Fibroblast of pulmonary artery (primary cell): ENCODE measurements around the gene RAPSN.

Experiments used
- DNase-seq: peaks from one replicate; pipeline ENCODE4 v3.0.0-alpha.2; 2010; ENCODE audit warnings: low read depth
- H3K4me3 ChIP-seq: replicated peaks from 2 replicates; pipeline ENCODE4 v1.5.1; 2011; ENCODE audit warnings: low read depth, mild to moderate bottlenecking, control low read depth, low read length, moderate library complexity
- TF ChIP-seq, protein P1 (sequence below): IDR thresholded peaks from 2 replicates; pipeline ENCODE4 v1.5.1; 2011; ENCODE audit warnings: mild to moderate bottlenecking, control low read depth, low read length, inconsistent platforms; ENCODE audit errors: missing control alignments

RAPSN gene

DNA sequence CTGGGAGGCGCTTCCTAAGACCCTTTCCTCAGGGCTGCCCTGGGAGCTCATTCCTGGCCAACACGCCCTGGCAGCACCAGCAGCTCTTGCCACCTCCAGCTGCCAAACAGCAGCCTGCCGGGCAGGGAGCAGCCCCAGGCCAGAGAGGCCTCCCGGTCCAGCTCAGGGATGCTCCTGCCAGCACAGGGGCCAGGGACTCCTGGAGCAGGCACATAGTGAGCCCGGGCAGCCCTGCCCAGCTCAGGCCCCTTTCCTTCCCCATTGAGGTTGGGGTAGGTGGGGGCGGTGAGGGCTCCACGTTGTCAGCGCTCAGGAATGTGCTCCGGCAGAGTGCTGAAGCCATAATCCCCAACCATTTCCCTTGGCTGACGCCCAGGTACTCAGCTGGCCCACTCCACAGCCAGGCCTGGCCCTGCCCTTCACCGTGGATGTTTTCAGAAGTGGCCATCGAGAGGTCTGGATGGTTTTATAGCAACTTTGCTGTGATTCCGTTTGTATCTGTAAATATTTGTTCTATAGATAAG is 32.9 kb downstream of the RAPSN start:
- H3K4me3 ChIP-seq = no peak overlapping the region
- TF ChIP-seq, protein P1, sequence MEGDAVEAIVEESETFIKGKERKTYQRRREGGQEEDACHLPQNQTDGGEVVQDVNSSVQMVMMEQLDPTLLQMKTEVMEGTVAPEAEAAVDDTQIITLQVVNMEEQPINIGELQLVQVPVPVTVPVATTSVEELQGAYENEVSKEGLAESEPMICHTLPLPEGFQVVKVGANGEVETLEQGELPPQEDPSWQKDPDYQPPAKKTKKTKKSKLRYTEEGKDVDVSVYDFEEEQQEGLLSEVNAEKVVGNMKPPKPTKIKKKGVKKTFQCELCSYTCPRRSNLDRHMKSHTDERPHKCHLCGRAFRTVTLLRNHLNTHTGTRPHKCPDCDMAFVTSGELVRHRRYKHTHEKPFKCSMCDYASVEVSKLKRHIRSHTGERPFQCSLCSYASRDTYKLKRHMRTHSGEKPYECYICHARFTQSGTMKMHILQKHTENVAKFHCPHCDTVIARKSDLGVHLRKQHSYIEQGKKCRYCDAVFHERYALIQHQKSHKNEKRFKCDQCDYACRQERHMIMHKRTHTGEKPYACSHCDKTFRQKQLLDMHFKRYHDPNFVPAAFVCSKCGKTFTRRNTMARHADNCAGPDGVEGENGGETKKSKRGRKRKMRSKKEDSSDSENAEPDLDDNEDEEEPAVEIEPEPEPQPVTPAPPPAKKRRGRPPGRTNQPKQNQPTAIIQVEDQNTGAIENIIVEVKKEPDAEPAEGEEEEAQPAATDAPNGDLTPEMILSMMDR = no peak
- DNase-seq = peak; percentile 95

DNA sequence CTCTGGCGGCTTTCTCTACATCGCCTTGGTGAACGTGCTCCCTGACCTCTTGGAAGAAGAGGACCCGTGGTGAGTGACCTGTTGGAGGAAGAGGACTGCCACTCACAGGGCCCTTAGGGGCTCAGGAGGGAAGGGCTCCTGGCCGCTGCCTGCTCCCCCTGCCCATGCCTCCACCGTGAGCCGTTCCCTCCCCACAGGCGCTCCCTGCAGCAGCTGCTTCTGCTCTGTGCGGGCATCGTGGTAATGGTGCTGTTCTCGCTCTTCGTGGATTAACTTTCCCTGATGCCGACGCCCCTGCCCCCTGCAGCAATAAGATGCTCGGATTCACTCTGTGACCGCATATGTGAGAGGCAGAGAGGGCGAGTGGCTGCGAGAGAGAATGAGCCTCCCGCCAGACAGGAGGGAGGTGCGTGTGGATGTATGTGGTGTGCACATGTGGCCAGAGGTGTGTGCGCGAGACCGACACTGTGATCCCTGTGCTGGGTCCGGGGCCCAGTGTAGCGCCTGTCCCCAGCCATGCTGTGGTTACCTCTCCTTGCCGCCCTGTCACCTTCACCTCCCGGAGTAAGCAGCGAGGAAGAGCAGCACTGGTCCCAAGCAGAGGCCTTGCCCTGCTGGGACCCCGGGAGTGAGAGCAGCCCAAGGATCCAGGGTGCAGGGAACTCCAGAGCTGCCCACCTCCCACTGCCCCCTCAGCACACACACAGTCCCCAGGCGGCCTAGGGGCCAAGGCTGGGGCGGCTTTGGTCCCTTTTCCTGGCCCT is 33.7 kb downstream of the RAPSN start:
- TF ChIP-seq, protein P1 = no peak
- DNase-seq = no peak
- H3K4me3 ChIP-seq = no peak overlapping the region

GRCh38 chr11:47414685-47415070 is 34.3 kb downstream of the RAPSN start:
- TF ChIP-seq, protein P1 = no peak
- DNase-seq = no peak
- no peak overlapping the region for H3K4me3 ChIP-seq

DNA sequence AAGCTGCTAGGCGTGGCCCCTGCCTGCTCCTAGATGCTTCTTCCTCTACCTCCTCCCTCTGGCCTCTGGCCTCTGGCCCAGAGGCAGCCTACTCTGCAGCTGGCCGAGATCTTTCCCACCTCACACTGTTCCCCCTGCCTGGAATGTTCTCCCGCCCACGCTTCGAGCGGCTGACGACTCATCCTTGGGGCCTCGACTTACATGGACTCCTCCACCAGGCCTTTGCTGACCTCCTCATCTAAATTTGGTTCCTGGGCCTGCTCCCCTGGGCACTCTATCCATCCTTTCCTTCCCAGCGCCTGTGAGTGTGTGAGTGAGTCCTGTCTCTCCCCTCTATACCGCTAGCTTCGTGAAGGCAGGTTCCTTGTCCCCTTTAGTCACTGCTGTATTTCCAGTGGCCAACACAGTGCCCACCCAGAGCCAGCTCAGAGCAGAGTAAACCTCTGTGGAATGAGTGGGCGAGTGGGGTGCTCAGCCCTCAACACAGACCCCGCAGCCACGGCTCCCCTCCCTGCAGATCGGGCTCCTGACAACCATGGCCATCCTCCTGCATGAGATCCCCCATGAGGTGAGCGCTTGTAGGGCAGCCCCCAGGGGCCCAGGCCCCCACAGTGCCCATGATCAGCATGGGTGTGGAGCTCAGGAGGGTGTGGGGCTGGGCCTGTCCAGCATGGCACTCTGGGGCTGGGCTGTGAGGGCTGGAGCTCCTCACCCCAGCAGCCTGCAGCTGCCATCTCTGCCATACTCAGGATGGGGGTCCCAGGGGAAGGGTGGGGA is 34.8 kb downstream of the RAPSN start:
- TF ChIP-seq, protein P1 = no peak
- H3K4me3 ChIP-seq = no peak overlapping the region
- peak; percentile 70 for DNase-seq

- H3K4me3 ChIP-seq = no peak overlapping the region
- TF ChIP-seq, protein P1 = no peak
- no peak for DNase-seq
Observed at GRCh38 chr11:47413351-47413750, 35.6 kb downstream of the RAPSN start.

GRCh38 chr11:47411884-47412746 is 36.8 kb downstream of the RAPSN start:
- TF ChIP-seq, protein P1 = peak; percentile 75
- DNase-seq = peak; percentile 44
- H3K4me3 ChIP-seq = no peak overlapping the region
